Osteocyte (in vitro differentiated cells): ENCODE data around the gene ZSWIM5. TPM values are rescaled to one million over a fixed set of nuclear protein-coding genes. Genes with fewer than 3 reads are reported as not detected.
A peak's percentile ranks its signal among the peaks of the same experiment; 100 is the strongest.

Source experiments
- DNase-seq: peaks from one replicate; pipeline ENCODE4 v3.0.0; 2021; ENCODE audit warnings: mixed read lengths; ENCODE audit not compliant: unreplicated experiment; ENCODE audit errors: extremely low spot score
- H3K27ac Mint-ChIP-seq: one replicate; pipeline ENCODE4 v1.8.0; 2021; ENCODE audit warnings: mild to moderate bottlenecking, mixed read lengths; ENCODE audit not compliant: unreplicated experiment
- H3K27me3 Mint-ChIP-seq: one replicate; pipeline ENCODE4 v1.8.0; 2021; ENCODE audit warnings: mixed read lengths; ENCODE audit not compliant: unreplicated experiment
- H3K36me3 Mint-ChIP-seq: one replicate; pipeline ENCODE4 v1.8.0; 2021; ENCODE audit warnings: mixed read lengths; ENCODE audit not compliant: unreplicated experiment
- H3K4me1 Mint-ChIP-seq: one replicate; pipeline ENCODE4 v1.8.0; 2021; ENCODE audit warnings: mixed read lengths; ENCODE audit not compliant: unreplicated experiment
- H3K4me3 Mint-ChIP-seq: one replicate; pipeline ENCODE4 v1.8.0; 2021; ENCODE audit warnings: mild to moderate bottlenecking, moderate library complexity, mixed read lengths; ENCODE audit not compliant: unreplicated experiment
- H3K9me3 Mint-ChIP-seq: one replicate; pipeline ENCODE4 v1.8.0; 2021; ENCODE audit warnings: mixed read lengths; ENCODE audit not compliant: unreplicated experiment
- CTCF ChIP-seq: fragments of 200-600 bp; sonication (generic); IDR thresholded peaks from 2 replicates; pipeline ENCODE4 v1.5.0; 2021; ENCODE audit warnings: antibody characterized with exemption, mild to moderate bottlenecking, moderate library complexity
- total RNA-seq: library from RNA; stranded (reverse); gene quantifications from 2 replicates; pipeline ENCODE4 v1.2.1, GENCODE V29; 2021

Gene ZSWIM5
- total RNA-seq, 1 donor from 2014 or later, result 0.73 TPM

GRCh38 chr1:45205011-45205909 is 1.1 kb downstream of the ZSWIM5 start:
- Mint-ChIP-seq H3K4me1 (peaks cover 13% of the 10 kb centered on the region), H3K27ac (no peak overlapping the region), H3K27me3 (peaks cover 74% of the 10 kb centered on the region), H3K4me3 (peak overlapping the region; percentile 81), H3K9me3 (no peaks in the 10 kb centered on the region), H3K36me3 (peaks cover 4% of the 10 kb centered on the region)
- DNase-seq, result no peak
- no peak for TF ChIP-seq CTCF

GRCh38 chr1:45200906-45201500 is 5.4 kb downstream of the ZSWIM5 start:
- TF ChIP-seq CTCF, result no peak
- H3K9me3 Mint-ChIP-seq, result no peaks in the 10 kb centered on the region
- H3K27me3 Mint-ChIP-seq, result peaks cover 68% of the 10 kb centered on the region
- no peak for DNase-seq
- H3K36me3 Mint-ChIP-seq, result no peaks in the 10 kb centered on the region
- peaks cover 6% of the 10 kb centered on the region for H3K4me1 Mint-ChIP-seq
- no peak overlapping the region for H3K27ac Mint-ChIP-seq
- H3K4me3 Mint-ChIP-seq, result no peak overlapping the region

GRCh38 chr1:45200435-45200834 is 6.0 kb downstream of the ZSWIM5 start:
- no peak overlapping the region for H3K27ac Mint-ChIP-seq
- H3K27me3 Mint-ChIP-seq, result peaks cover 67% of the 10 kb centered on the region
- H3K4me1 Mint-ChIP-seq, result peaks cover 5% of the 10 kb centered on the region
- H3K4me3 Mint-ChIP-seq, result no peak overlapping the region
- no peaks in the 10 kb centered on the region for H3K36me3 Mint-ChIP-seq
- no peak for DNase-seq
- no peaks in the 10 kb centered on the region for H3K9me3 Mint-ChIP-seq
- TF ChIP-seq CTCF, result no peak

- no peak for TF ChIP-seq CTCF
- H3K27ac Mint-ChIP-seq, result no peak overlapping the region
- H3K27me3 Mint-ChIP-seq, result peaks cover 50% of the 10 kb centered on the region
- DNase-seq, result no peak
- no peaks in the 10 kb centered on the region for H3K9me3 Mint-ChIP-seq
- H3K4me1 Mint-ChIP-seq, result no peaks in the 10 kb centered on the region
- H3K4me3 Mint-ChIP-seq, result no peak overlapping the region
- no peaks in the 10 kb centered on the region for H3K36me3 Mint-ChIP-seq
Measured at GRCh38 chr1:45198185-45198584, 8.2 kb downstream of the ZSWIM5 start.

GRCh38 chr1:45196863-45197262 is 9.5 kb downstream of the ZSWIM5 start:
- Mint-ChIP-seq H3K27me3 (peaks cover 49% of the 10 kb centered on the region), H3K27ac (no peak overlapping the region), H3K36me3 (no peaks in the 10 kb centered on the region), H3K4me1 (no peaks in the 10 kb centered on the region), H3K4me3 (no peak overlapping the region), H3K9me3 (no peaks in the 10 kb centered on the region)
- no peak for DNase-seq
- no peak for TF ChIP-seq CTCF
